Activated CD4-positive, alpha-beta T cell treated with anti-CD3 and anti-CD28 coated beads, Interleukin-2, amount 50 U/mL, for 4 hours (primary cell): Measurements from ENCODE around the gene KIF3A.
"Not testable (repeated sequence)": the region's sequence is repeated elsewhere in the genome, so short reads cannot be mapped to it uniquely, and the experiment has no call there.

Experiments
- DNase-seq, 2 experiments: peaks; one replicate each; pipeline ENCODE4 v3.0.0-alpha.2; 2020

Gene KIF3A

DNA sequence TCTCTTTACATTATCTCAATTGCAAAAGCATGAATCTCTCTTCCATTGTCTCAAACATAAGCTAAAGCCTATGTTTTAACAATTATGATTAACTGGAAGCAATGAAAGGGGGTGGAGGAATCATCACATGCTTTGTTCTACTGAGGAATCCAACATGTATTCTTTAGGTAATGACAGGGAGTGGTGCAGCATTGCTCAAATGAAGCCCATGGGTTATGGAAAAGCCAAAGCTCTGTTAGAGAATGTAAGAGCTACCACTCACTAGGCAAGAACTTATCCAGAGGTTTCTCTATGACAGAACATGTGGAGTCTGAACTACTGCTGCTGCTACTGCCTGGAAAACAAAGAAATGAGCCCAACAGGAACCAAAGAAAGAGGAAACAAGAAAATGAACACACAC is 28.7 kb downstream of the KIF3A start:
- no peak for DNase-seq

DNA sequence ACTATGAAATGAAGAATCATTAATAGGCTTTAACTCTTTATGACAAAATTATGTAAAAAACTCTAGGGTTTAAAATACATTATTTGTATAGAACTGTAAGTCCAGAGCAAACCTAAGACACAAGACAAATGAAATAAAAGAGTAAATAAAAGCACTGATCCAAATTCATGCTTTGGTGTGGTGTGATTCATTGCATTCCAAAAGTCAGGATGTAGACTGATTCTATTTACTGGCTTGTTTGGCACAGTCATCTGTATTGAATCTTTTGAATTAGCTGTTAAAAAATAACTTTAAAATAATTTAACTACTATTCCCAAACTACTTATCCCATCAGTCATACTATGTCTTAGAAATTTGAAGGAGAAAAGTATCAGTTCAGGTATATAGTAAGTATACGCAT is 32.5 kb downstream of the KIF3A start:
- no peak for DNase-seq

DNA sequence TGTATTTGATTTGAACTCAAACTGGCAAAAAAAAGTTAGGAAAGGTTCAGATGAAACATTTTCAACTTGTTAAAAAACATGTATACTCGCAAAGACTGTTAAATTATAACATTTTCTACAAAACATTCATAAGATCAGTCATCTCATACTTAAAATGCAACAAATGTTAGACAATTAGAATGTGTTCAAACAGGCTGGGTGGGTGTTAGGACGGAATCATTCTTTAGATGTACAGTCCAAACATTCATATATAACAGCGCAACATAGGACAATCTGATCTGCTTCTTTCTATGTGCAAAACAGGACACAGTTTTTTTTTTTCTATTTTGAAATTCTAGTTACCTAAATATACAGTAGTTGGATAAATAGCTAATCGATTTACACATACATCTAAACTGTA is 41.4 kb downstream of the KIF3A start:
- DNase-seq: no peak

DNA sequence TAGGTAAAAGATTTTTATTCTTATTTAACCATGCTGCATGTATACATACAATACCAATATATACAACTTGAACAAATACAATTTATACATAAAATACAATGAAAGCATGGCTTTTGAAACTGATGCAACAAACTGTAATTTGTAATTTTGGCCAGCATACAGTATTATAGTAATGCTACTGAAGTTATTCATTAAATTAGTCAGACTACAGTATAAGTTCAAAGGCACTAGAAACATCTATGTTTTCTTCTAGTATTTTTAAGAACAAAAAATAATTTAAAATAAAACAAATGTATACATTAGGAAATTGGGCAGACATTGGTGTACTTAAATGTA is 44.7 kb downstream of the KIF3A start:
- DNase-seq: no peak

DNA sequence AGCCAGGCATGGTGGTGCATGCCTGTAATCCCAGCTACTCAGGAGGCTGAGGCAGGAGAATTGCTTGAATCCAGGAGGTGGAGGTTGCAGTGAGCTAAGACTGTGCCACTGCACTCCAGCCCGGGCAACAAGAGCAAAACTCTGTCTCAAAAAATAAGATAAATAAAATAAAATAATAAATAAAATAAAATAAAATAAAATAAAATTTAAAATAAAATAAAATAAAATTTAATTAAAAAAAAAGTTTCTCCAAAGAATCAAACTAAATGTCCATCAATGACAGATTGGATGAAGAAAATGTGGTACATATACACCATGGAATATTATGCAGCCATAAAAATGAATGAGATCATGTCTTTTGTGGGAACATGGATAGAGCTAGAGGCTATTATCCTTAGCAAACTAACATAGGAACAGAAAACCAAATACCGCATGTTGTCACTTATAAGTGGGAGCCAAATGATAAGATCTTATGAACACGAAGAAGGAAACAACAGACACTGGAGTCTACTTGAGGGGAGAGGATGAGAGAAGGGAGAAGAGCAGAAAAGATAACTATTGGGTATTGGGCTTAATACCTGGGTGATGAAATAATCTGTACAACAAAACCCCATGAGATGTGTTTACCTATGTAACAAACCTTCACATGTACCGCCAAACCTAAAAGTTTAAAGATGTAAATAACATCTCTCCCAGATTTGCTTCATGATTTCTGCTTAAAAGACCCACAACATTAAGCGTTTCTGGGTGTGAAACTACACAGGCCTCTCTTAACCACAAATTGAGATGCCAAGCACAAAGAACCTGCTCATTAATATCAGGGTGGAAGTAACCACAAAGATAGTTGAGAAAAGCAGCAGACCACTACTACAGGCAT is 45.4 kb downstream of the KIF3A start:
- not testable (repeated sequence) for DNase-seq

DNA sequence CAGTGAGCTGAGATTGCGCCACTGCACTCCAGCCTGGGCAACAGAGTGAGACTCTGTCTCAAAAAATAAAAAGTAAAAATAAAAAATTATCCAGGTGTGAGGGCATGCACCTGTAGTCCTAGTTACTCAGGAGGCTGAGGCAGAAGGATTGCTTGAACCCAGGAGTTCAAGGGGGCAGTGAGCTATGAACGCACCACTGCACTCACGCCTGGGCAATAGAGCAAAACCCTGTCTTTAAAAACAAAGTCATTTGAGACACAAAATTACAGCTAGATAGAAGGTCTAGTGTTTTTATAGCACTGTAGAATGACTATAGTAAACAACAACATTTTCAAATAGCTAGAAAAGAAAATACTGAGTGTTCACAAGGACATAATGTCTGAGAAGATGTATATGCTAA is 47.2 kb downstream of the KIF3A start:
- no peak for DNase-seq

DNA sequence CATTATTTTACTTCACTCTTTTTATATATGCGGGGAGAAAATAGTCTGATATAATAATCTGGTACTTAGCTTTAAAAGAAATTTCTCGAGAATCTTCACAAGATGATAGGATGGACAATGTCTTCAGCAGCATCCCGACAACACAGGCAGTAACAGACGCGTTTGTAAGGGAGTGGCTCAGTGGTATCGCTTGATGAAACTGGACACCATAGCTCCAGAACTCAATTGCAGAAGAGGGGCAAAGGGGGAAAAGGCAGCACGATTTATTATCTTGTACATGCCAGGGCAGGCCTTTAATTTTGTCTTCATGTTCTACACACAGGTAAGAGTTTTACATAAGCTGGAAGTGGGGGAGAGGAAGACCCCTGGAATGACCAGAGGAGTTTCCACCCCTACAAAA is 47.8 kb downstream of the KIF3A start:
- no peak for DNase-seq

DNA sequence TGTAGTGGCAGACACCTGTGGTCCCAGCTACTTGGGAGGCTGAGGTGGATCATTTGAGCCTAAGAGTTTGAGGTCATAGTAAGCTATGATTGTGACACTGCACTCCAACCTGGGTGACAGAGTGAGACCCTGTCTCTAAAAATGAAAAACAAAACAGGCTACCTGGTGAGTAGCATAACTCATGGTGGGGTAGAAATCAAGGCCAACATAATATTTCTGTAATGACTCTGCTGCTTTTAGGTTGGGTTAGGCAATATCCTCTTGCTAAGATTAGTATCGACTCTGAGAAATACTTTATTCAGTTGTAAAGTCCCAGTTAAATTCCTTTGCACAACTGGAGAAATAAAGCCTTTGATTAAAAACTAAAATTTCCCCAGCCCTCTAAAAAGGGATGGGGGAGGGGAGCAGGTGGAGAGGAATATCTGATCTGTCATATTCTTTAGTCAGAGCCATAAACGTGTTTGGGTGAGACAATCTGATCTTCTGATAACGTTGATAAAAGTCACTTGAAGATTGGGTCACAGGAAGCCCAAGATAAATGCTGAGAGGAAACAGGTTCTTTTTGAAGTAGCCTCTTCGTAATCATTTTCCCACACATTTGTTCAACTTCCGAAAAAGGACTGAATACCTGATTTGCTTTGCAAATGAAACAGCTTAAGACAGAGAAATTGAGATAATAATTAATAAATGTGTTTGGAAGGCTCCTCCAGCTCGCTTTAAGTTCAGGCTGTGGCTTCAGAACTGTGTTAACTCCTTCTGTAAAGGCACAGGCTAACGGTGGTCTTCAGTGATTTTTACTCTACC is 48.6 kb downstream of the KIF3A start:
- peak; percentile 33 to 36 for DNase-seq

DNA sequence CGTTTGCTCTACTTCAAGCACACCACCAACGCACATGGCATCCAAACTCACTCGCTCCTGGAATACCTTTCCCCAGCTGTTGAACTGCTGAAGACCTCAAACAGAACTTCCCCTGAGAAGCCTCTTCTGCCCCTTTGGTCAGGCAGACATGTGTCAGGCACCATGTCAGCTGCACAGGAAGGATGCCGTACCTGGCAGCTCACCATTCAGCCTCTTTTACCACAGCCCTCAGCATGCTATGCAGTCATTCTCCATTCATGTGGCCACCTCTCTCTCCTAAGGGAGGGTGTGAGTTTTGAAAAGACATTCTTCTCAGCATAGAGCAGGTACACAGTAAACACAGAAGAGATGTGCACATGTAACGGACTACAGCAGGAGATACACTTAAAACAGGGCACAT is 49.4 kb downstream of the KIF3A start:
- DNase-seq: peak; percentile 9 to 14

DNA sequence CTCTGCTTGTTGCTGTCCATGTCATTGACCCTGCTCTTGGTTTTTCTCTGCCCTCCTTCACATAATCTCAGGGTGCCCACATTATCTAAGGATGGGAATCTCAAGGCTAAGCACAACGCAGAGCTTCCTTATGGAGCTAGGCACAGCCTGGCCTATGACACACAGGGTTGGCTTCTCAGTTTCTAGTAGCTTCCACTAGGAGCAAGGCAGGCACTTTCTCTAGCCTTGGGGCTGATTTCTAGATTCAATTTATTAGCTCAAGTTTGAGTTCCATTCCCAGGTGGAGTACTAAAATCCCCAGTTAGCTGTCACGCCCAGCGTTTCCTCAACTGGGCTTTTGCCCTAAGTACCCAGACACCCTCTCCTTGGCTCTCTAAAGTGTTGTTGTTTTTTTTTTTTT is 51.2 kb downstream of the KIF3A start:
- no peak for DNase-seq

DNA sequence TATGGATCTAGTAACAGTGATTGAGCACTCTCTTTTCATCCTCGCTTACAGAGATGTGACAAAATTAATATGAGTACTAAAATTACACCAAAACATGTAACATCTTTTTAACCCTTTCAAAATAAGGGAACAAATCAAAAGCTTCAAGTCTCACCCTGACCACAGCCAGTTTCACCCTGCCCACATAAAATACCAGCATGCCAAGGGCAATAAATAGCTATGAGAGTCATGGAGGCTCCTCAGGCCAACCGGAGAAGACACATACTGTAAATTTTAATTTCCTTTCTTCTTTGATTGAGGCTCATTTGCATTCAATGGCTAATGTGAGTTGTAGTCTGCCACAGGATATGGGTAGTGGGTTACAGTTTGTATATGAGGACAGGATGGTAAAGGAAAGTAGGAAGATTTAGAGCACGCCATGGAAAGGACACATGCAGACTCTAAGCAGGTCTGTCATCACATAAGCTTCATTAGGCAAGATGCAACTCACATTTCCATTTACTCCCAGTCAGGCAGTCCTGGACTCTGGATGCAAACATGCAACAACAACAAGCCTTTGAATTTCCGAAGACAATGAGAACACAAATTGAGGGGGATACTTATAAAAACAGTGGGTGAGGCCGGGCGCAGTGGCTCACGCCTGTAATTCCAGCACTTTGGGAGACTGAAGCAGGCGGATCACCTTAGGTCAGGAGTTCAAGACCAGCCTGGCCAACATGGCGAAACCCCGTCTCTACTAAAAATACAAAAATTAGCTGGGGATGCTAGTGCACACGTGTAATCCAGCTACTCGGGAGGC is 52.2 kb downstream of the KIF3A start:
- no peak for DNase-seq

DNA sequence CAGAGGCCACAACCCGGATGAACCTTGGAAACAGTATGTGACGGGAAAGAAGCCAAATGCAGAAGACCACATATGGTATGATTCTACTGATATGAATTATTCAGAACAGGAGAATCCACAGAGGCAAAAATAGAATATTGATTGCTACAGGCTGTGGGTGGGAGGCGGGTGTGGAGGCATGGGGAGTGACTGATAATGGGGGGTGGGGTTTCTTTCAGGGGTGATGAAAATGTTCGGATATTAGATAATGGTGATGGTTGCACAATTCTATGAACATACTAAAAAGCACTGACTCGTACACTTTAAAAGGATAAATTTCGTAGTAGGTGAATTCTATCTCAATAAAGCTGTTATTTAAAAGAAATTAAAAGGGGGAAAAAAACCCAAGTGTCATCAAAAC is 52.9 kb downstream of the KIF3A start:
- no peak for DNase-seq

DNA sequence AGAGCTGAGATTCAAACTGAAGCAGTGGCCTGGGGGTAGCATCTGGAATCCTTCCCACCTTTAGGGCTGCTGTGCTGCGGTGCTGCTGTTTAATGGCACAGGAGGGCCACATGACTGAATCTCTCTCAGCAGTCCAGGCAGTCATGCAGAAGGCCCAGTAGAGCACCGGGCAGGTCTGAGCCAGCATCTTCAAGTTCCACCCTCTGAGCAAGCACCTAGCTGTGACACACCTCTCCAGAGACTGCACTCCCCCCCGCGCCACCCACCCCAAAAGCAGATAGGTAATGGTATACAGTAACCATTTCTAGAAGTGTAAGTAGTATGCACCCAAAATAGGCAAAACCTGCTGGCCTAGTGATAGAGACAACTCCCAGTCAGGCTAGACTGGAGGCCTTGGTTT is 55.4 kb downstream of the KIF3A start:
- DNase-seq: no peak

DNA sequence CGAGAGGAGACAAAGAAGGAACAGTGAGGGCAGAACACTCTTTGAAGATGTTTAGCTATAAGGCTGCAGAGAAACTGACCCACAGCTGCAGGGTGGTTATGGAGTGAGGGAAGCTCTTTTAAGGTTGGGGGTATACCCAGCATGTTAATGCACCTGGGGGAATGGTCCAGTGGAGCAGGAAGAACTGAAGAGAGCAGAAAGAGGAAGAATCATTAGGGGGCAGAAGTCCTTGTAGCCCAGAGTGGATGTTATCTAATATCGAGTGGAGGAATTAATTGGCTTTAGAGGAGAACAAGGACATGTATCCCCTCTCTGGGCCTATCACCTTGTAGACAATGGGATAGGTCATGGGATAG is 55.9 kb downstream of the KIF3A start:
- DNase-seq: no peak

DNA sequence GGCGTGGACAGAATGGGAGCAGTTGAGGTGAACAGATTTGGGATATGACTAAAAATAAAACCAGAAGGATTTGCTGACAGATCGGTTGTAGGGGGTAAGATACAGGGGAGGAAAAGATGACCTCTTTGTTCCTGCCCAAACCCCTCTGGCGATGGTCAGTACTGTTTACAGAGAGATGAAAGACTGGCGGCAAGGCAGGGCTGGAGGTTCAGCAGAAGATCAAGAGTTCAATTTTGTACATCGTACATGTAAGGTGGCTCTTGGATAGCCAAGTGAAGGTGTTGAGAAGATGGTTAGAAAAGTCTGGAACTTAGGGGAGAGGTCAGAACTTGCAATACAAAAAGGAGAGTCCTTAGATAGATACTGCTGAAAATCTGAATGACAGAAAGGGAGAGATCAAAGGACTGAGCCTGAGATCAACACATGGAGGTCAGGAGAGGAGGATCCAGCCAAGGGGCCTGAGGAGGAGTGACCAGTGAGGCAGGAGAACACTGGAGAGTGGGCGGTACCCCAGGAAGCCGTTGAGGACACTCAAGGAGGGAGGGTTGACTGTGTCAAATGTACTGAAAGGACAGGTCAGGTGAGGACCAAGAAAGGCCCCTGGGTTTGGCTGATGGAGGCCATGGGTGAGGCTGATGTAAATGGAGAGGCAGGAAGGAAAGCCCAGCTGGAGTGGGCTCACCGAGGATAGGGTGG is 56.4 kb downstream of the KIF3A start:
- DNase-seq: no peak

DNA sequence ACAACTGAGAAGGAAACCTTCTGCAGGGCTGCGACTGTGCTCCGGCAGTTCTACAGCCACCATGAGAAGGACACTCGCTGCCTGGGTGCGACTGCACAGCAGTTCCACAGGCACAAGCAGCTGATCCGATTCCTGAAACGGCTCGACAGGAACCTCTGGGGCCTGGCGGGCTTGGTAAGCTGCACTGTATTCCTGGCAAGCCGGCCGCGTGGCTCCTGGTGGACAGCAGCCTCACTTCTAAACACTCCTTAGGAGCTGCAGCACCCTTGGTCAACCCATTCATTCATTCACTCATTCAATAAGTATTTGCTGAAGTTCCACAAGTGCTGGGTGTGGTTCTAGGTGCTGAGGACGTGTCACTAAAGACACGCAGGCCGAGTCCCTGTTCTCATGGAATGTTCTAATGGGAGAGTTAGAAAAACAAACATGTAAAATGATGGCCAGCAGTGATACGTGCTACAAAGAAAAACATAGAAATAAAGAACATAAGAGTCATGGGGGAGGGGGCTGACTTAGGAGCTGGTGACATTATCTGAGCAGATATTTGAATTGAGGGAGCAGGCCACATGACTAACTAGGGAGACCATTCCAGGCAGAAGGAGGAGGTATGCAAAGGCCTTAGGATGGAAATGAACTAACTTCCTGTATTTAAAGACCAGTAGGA is 57.5 kb downstream of the KIF3A start:
- DNase-seq: no peak

DNA sequence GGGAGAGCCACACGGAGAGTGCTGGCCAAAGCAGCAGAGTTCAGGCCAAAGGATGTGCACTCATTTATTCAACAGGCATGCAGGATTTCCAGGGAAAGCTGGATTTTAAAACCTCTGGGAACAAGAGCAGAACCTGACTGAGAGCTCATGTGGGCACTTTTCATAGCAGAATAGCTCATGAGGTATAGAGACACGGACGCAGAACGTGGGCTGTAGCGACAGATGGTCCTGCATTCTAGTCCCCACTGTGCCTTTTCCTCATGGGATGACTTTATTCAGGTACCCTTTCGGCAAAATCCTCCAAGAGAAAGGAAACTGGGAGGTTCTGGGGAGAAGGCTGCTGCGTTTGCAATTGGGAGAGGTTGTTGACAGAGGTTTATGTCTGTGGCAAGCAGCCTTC is 58.2 kb downstream of the KIF3A start:
- no peak for DNase-seq

DNA sequence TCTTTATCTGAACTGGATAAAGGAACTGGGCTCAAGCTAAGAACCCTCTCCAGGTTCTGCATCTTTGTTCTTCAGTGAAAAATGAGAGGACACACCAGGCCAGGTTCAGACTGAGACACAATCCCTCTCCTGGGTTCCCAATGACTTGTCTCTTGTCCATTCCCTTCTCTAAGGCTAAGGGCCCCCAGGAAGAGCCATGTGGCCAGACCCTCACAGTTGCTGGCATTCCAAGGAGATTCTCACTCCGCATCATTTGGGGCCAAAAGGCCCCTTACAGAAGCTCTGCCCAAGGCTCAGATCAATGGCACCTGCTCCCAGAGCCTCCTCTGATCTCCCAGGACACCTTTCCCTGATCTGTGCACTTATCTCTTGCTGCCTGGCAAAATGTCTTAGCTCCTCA is 58.6 kb downstream of the KIF3A start:
- no peak for DNase-seq

DNA sequence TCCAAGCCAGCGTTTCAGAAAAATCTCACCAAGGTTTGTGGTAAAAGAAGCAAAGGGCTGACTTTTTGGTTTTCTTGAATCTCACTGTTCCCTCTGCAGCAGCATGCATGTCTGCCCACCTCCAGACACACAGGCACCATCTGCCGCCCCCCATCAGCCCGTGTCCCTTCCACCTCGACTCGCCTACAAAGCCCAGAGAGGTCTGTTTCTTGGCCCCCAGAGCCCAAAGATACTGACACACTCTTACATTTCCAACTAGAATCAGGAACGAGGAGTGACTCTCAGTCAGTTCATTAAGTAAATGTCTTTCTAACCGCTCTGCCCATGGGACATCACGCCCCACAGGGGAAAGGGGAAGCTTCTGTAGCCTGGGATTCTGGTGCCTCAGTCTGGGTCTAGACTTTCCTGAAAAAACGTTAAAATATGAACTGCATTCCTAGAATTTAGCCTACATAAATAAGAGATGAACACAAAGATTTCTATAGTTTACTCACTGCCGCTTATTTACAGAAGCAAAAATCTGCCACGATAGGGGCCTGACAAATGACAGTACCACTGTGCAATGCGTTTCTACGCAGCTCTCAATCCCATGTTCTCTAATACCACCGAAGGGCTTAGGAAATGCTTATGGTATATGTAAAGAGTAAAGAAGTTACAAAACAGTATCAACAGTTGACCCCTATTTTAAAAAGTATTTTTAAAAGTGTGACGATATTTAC is 59.5 kb downstream of the KIF3A start:
- no peak for DNase-seq

DNA sequence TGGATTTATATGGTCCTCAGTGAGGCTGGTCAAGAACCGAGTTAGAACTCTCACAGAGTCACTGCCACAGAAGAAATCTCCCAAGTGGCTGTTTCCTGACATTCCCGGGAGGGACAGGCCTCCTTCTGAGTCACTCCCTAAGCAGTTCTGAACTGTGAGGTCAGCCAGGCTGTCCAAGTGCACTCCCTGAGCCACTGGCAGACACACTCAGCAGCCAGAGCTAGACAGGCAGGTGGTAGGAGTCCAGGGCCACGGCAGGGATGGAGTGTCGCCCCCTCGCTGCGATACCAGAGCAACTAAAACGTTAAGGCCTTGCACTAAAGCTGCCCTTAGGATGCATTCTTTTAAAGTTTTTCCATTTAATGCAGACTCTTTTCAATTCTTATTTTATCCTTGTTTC is 60.2 kb downstream of the KIF3A start:
- no peak for DNase-seq

DNA sequence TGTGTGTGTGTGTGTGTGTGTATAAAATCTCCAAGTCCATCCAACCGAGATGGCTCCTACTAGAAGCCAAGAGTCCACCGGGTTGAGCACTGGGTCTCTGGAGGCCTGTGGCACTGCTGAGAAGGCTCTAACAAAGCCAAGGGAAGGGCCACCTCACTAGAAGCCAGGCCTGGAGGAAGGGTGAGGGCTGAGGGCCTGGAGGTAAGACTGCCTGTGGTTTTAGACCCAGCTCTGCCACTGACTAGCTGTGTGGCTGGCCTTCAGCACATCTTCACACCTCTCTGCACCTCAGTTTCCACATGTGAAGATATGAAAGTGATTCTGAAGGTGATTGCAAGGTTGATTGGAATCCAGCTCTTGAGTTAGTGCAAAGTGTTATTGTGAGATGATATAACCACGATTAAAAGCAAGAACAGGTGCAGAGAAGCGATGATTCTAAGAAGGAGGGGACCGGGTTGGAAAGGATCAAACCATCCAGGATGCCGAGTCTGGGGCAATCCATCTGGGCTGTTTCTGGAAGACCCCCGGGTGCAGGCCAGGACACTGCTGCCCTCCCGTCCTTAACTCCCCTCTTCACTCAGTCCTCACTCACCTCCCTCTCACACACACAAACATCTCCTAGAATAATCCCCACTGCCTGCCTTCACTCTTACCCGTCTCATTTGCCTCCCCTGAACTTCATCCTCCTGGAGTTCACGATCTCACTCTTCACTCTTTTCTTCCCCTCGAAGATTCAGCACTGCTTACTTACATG is 61.2 kb downstream of the KIF3A start:
- DNase-seq: no peak
